MG63 (cell line): ENCODE results near the gene CFAP74. TPM values are rescaled to one million over a fixed set of nuclear protein-coding genes. Genes with fewer than 3 reads are reported as not detected.
A peak's percentile ranks its signal among the peaks of the same experiment; 100 is the strongest.

Experiments used
- DNase-seq: peaks from one replicate; pipeline ENCODE4 v3.0.0-alpha.2; 2020
- H3K27me3 ChIP-seq: fragments of 250-450 bp; sonication (Bioruptor Pico); 2 replicates; pipeline ENCODE4 v1.5.1; 2020; ENCODE audit warnings: mild to moderate bottlenecking, moderate library complexity
- H3K36me3 ChIP-seq: fragments of 250-450 bp; sonication (Bioruptor Pico); 2 replicates; pipeline ENCODE4 v1.5.1; 2020; ENCODE audit warnings: mild to moderate bottlenecking, moderate library complexity
- H3K4me3 ChIP-seq: fragments of 250-450 bp; sonication (Bioruptor Pico); 2 replicates; pipeline ENCODE4 v1.5.1; 2020; ENCODE audit warnings: mild to moderate bottlenecking, moderate library complexity
- H3K9me3 ChIP-seq: fragments of 250-450 bp; sonication (Bioruptor Pico); 2 replicates; pipeline ENCODE4 v1.5.1; 2020; ENCODE audit warnings: mild to moderate bottlenecking, moderate library complexity
- total RNA-seq: library from RNA; depleted of rRNA; stranded (reverse); fragments of >200 nt; shearing (Covaris generic); gene quantifications from 2 replicates; pipeline ENCODE4 v1.2.3, GENCODE V29; 2014; ENCODE audit warnings: low replicate concordance

The CFAP74 gene
- total RNA-seq, 1 experiment from 2014 or later, result 0.20 TPM

GRCh38 chr1:1914971-1915692 lies 88.5 kb downstream of the CFAP74 start, which contains the start of gene CALML6:
TSS of gene CALML6 (plus strand) at chr1:1915260. CDS start at chr1:1915281, 21 bp downstream.
- DNase-seq, result no peak
- no peaks in the 10 kb centered on the region for H3K27me3 ChIP-seq
- no peak within 1 kb of the TSS for H3K4me3 ChIP-seq
- no peaks in the 10 kb centered on the region for H3K9me3 ChIP-seq
- H3K36me3 ChIP-seq, result no peaks in the 10 kb centered on the region

- no peak for DNase-seq
- Histone ChIP-seq H3K36me3 (no peaks in the 10 kb centered on the region), H3K4me3 (no peak overlapping the region), H3K27me3 (no peaks in the 10 kb centered on the region), H3K9me3 (no peaks in the 10 kb centered on the region)
Observed at GRCh38 chr1:1914101-1914970, 89.2 kb downstream of the CFAP74 start.

DNA sequence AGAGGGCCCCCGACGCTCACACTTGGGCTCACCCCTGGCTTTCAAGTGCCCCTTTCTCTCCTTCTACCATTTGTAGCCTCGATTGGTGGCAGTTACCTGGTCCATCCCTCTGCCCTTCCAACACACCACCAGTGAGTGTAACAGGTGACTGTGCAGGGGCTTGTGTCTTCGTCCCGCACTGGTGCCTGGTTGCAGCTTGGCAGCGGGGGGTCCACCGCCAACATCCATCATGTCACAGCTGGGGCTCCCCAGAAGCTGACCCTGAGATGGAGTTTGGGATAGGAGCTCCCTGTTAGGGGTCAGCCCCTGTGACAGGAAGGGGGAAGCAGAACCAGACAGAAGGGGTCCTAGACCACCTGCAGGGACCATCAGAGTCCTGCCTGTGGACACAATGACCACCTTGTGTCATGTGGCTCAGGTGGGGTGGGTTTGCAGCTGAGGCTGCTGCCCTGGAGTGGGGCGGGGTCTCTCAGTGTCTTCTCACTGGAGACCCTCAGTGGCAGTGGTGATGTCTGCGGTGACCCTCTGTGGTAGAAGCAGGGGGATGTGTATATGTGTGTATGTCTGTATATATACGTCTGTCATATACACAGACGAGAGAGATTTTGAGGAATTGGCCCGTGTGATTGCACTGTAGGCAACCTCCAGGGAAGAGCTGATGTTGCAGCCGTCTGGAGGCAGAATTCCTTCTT lies 92.1 kb downstream of the CFAP74 start:
- Histone ChIP-seq H3K27me3 (no peaks in the 10 kb centered on the region), H3K4me3 (no peak overlapping the region), H3K9me3 (no peaks in the 10 kb centered on the region), H3K36me3 (no peaks in the 10 kb centered on the region)
- no peak for DNase-seq

DNA sequence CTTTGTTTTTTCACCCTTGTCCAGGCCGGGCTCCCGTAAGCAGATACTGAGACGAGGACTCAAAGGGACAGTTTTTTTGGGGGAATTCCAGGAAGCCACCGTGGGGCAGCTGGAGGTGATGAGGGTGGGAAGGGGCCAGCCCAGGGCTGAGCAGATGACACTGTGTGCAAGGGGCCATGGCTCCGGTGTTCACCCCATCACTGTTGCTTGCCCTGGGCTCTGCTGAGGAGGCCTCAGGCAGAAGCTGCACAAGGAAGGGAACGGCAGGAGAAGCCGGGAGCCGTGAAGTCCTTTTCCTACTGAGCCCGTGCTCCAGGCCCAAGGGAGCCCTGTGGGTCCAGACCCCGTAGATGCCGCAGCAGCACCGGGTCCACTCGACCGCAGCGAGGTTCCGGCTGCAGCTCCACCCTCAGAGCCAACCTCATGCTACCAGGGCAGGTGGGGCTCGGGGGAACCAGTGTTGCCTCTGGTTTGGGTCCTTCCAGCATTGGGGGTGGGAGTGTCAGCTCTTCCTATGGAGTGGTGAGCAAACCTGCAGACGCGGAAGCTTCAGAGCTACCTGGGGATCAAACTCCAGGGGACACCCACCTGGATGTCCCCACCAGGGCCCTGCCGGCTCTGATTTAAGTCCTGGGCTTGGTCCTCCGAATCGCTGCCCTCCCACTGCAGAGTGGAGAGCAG lies 92.8 kb downstream of the CFAP74 start:
- H3K27me3 ChIP-seq, result no peaks in the 10 kb centered on the region
- H3K4me3 ChIP-seq, result no peak overlapping the region
- no peak for DNase-seq
- no peaks in the 10 kb centered on the region for H3K36me3 ChIP-seq
- H3K9me3 ChIP-seq, result no peaks in the 10 kb centered on the region

GRCh38 chr1:1910033-1910465 lies 93.5 kb downstream of the CFAP74 start:
- H3K4me3 ChIP-seq, result no peak overlapping the region; the same call in none of the 2 replicates
- no peaks in the 10 kb centered on the region for H3K27me3 ChIP-seq
- no peak for DNase-seq
- H3K9me3 ChIP-seq, result no peaks in the 10 kb centered on the region
- H3K36me3 ChIP-seq, result no peaks in the 10 kb centered on the region

DNA sequence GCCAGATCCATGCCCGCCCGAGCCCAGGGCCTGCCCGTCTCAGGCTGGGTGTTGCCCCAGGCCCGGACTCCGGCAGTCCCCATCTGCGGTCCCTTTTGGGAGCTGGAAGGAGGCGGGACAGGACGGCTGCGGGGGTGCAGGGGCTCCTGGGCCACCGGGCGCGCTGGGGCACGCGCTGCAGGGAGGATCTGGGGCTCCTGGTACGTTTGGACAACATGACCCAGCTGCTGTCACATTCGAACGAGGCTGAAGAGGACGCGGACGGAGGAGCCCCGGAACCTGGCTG lies 95.1 kb downstream of the CFAP74 start:
- peak; percentile 22 for DNase-seq
- Histone ChIP-seq H3K4me3 (peak overlapping the region; percentile 60), H3K9me3 (no peaks in the 10 kb centered on the region), H3K36me3 (no peaks in the 10 kb centered on the region), H3K27me3 (no peaks in the 10 kb centered on the region)

GRCh38 chr1:1907098-1907736 lies 96.4 kb downstream of the CFAP74 start:
- DNase-seq, result no peak
- Histone ChIP-seq H3K27me3 (no peaks in the 10 kb centered on the region), H3K9me3 (no peaks in the 10 kb centered on the region)

DNA sequence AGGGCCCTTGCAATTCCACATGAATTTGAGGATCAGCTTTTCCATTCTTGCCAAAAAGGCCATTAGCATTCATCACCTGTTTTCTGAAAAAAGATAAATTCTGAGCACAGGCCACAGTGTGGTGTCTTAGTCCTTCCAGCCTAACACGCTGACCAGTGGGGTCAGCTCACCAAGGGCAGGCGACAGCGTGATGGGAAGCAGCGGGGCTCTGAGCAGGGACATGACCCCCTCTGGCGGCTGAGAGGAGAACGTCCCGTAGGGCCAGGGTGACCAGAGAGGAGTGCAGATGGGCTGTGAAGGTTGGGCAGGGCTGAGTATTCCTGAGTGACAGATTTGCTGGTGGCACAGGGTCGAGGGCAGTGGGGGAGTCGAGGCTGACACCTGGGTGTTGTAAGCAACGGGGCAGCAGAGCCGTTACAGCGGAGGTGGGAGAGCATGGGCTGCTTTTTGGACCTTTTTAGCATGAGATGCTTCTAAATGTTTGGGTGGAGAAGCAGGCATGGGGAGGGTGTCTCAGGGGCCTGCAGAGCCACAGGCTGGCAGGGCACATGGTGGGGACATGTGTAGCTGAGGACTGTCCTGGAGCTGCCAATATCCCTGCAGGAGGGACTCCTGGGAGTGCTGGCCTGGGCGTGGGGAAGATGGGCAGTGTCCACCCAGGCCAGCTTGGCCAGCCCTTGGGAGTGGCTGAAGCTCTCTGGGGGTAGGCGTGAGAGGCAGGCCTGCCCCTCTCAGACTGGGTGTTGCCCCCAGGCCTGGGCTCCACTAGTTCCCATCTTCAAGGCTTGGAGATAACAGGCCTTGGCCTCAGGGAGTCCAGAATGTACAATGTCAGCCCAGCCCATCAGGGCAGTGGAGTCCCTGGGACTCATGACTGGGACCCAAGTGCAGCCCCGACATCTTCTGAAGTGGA lies 97.1 kb downstream of the CFAP74 start:
- no peaks in the 10 kb centered on the region for H3K36me3 ChIP-seq
- DNase-seq, result peak; percentile 75
- no peaks in the 10 kb centered on the region for H3K27me3 ChIP-seq
- H3K9me3 ChIP-seq, result no peaks in the 10 kb centered on the region
- H3K4me3 ChIP-seq, result no peak overlapping the region

More at GRCh38 chr1:1907098-1907736, 96.4 kb downstream of the CFAP74 start:
- no peaks in the 10 kb centered on the region for H3K36me3 ChIP-seq
- no peak overlapping the region for H3K4me3 ChIP-seq

- Histone ChIP-seq H3K9me3 (no peaks in the 10 kb centered on the region), H3K27me3 (no peaks in the 10 kb centered on the region), H3K36me3 (no peaks in the 10 kb centered on the region), H3K4me3 (no peak overlapping the region)
- DNase-seq, result no peak
Observed at GRCh38 chr1:1903224-1903623, 100.4 kb downstream of the CFAP74 start.

- no peak overlapping the region for H3K4me3 ChIP-seq
- DNase-seq, result no peak
- no peaks in the 10 kb centered on the region for H3K27me3 ChIP-seq
- H3K36me3 ChIP-seq, result no peaks in the 10 kb centered on the region
- no peaks in the 10 kb centered on the region for H3K9me3 ChIP-seq
Observed at GRCh38 chr1:1901641-1902294, 101.8 kb downstream of the CFAP74 start.

DNA sequence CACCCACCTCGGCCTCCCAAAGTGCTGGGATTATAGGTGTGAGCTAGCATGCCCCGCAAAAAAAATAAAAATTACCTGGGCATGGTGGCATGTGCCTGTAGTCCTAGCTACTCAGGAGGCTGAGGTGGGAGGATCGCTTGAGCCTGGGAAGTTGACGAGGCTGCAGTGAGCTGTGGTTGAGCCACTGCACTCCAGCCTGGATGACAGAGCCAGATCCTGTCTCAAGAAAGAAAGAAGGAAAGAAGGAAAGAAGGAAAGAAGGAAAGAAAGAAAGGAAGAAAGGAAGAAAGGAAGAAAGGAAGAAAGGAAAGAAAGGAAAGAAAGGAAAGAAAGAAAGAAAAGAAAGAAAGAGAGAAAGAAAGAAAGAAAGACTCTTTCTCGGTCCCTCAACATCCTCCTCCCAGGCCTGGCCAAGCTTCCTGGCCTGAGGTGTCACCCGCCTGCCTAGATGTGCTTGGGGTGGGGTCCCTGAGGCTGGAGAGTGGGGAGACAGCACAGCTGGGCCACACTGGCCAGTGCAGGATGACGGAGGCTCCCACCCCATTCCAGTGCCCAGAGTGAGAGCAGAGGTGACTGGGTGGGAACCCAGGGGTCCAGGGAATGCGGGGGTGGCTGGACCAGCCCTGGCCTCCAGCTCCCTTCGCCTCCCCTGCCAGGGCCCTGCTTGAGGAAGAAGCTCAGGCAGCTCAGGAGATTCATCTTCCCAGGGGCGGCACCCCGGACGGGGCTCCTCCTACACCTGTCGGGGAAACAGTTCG lies 102.5 kb downstream of the CFAP74 start:
- DNase-seq, result no peak
- Histone ChIP-seq H3K36me3 (no peaks in the 10 kb centered on the region), H3K4me3 (no peak overlapping the region), H3K9me3 (no peaks in the 10 kb centered on the region), H3K27me3 (no peaks in the 10 kb centered on the region)

GRCh38 chr1:1899967-1900327 lies 103.6 kb downstream of the CFAP74 start:
- no peak overlapping the region for H3K4me3 ChIP-seq
- DNase-seq, result no peak
- no peaks in the 10 kb centered on the region for H3K36me3 ChIP-seq
- H3K27me3 ChIP-seq, result no peaks in the 10 kb centered on the region
- no peaks in the 10 kb centered on the region for H3K9me3 ChIP-seq

DNA sequence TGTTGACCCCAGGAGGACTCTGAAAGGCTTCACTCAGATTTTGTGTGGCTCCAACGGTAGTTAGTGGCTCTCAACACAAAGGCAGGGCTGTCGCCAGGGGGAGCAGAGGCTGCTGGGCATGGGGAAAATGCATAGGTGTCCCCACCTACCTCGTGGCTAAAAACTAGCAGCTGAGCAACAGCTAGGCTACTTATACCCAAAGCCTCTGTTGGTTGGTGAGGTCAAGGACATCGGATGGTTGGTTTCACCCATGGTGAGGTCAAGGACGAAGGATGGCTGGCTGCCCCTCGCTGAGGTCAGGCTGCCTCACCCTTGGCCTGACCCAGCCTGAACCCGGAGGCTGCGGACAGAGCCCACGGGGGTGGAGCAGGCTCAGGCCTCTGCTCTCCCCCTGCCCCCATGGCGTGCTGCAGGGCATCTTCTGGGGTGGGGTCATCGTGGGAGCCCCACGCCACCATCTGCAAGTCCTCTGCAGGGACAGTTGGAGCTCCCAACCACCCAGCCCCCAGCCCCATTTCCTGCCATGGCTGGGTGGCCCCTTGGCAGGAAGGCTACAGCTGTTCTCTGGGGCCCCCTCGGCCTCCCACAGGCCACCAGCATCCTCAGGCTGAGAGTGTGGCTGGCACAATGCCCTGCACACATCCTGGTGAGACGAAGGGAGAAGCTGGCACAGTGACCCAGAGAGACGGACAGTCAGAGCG lies 104.2 kb downstream of the CFAP74 start:
- H3K4me3 ChIP-seq, result no peak overlapping the region
- H3K36me3 ChIP-seq, result no peaks in the 10 kb centered on the region
- no peak for DNase-seq
- no peaks in the 10 kb centered on the region for H3K27me3 ChIP-seq
- no peaks in the 10 kb centered on the region for H3K9me3 ChIP-seq
